ENCODE measurements around the gene HIPK2.

HIPK2 gene

DNA sequence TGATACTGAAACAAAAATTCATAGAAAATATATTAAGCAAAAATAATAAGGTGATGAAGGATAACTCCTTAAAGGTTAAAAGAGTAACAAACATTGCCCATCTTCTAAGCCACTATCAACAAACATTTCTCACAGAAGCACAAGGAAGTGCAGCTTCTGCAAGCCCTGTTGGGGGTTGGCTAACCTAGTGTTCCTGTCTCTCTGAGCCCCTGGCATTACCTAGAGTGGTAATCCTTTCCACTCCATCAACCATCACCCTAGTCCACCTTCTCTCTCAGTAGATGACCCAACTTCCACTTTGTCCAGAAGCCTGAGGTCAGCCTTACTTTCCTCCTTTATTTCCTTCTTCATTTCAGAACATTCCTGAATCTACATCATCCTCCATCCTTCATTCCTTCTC, 59.7 kb downstream of the HIPK2 start:
- FAIRE-seq: no peak
- DNase-seq (ENCODE audit: insufficient read length, low spot score): no peak

DNA sequence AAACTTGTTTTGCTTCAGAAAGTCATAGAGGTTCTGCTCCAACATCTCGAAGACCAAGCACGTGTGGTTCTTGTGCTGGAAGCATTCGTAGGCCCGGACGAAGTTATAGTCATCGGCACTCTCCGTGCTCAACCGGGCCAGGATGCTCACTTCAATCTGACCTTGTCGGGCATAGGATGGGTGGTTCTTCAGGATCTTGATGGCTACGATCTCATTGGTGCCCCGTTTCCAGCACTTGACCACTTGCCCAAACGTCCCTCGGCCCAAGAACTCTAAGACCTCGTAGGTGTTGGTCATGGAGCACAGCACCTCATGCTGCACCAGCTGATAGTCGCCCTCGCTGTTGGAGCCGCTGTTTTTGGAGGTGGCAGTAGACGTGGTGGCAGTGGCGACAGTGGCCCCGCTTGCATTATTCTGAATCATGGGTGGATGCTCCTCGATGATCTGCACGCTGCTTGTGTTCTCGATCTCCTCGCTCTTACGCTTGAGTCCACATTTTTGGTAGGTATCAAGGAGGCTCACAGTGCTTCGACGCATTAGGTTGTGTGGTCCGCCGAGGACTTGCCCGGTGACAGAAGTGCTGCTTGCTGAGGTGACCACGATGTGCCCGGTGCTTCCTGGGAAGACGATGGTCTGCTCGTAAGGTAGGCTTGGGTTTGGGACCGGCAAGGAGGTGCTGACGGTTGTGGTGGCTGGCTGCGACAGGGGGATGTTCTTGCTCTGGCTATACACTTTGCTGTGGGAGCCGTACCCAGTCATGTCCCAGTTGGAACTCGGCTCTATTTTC, 61.4 kb downstream of the HIPK2 start:
- DNase-seq (ENCODE audit: insufficient read length, low spot score): no peak
- FAIRE-seq: no peak

DNA sequence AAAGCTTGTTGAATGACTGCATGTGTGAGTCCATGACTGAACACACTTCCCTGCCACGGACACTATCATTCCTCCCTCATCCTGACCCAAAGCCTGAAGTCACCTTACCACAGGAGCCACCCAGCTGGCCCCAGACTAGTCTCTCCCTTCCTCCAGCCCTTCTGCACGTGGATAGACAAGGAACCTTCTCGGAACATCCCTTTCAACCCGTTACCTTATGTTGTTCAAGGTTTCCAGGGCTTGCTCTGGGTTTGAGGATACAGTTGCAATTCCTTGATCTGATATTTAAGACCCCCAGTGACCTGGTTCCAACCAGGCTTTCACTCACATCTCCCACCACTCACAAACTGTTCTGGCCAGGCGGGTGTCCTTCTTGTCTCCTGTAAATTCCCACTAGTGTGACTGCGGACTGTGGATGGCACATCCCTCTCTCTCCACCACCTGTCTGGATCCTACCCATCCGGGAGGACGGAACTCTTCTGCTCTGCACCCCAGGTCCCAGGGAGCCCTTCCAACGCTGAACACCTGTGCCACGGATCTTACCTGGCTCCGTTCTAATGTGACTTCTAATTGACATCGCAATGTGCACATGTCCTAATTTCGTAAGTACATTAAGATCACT, 62.5 kb downstream of the HIPK2 start:
- FAIRE-seq: no peak
- DNase-seq (ENCODE audit: insufficient read length, low spot score): no peak

DNA sequence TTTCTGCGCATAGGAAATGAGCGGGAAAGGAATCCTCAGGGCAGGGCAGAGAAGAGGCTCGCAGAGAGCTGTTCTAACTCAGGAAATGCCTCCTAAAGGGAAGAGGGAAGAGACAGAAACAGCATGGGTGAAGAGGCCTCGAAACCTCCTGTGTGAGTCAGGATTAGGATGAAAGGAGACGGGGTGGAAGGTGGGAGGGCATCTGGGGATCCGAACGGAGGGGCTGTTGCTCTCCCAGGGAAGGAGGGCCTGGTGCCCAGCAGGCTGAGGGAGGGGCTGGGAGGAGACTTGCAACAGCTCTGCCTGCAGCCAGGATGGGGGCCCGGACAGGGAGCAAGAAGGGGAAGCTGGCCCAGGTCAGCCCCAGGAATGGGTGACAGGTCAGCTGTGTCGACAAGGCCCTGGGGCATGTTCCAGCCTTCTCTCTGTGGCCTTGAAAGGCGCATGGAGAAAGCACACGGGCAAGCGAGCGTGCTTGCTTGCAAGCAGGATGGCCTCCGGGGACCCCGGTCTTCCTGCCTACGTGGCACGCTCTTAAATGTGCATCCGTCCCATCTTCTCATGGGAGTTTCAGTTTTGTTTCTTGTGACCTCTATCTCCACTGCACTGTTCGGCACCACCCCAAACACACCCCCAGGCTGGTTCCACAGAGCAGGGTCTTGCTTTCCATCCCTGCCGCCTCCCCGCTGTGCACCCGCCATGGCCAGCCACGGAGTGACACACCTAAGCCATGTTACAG, 63.5 kb downstream of the HIPK2 start:
- DNase-seq (ENCODE audit: insufficient read length, low spot score): no peak
- FAIRE-seq: no peak

DNA sequence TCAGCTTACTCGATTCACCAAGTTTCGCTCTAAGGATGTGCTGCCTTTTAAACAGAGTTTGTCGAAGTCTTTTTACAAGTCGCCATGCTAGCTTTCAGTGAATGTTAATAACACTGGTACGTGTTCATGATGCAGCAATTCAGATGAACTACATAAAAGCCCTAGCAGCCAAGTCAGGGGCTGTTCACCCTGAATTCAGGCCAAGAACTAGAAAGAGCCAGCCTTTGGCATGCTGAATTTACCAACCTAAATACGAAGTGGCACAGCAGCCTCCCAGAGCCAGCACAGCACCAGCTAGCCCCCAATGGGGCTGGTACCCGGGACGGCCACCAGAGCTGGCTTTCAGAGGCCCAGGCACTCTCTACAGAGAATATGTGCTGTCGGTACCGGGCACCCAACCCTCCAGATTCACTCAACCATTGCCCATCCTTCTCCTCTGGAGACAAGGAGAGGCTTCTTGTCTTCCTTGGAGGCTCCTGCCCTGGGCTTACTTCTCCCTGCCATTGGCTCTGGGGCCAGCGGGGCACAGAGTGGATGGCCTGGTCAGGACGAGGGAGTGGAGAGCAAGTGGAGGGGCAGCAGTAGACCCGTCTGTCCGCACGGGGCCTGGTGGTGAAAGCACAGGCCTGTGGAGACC, 64.2 kb downstream of the HIPK2 start:
- no peak for FAIRE-seq

DNA sequence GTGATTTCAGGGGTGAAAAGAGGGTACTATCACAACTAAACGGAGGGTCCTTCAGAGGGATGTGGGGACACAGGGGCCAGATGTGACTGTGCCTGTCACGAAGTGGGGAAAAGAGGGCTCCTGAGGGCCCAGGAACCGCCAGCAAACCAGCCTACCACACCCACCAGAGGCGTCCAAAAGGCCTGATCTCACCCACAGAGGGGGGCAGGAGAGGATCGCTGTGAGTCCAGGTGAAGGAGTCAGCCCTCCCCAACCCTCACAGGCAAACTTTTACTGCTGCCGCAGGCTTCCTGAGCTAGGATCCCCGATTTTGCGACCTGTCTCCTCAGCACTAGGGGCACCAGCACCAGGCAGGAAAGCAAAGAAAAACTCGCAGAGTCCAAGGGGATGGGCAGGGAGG, 64.7 kb downstream of the HIPK2 start:
- FAIRE-seq: no peak

More for the DNA sequence above, 64.2 kb downstream of the HIPK2 start:
- no peak for DNase-seq (ENCODE audit: insufficient read length, low spot score)

DNA sequence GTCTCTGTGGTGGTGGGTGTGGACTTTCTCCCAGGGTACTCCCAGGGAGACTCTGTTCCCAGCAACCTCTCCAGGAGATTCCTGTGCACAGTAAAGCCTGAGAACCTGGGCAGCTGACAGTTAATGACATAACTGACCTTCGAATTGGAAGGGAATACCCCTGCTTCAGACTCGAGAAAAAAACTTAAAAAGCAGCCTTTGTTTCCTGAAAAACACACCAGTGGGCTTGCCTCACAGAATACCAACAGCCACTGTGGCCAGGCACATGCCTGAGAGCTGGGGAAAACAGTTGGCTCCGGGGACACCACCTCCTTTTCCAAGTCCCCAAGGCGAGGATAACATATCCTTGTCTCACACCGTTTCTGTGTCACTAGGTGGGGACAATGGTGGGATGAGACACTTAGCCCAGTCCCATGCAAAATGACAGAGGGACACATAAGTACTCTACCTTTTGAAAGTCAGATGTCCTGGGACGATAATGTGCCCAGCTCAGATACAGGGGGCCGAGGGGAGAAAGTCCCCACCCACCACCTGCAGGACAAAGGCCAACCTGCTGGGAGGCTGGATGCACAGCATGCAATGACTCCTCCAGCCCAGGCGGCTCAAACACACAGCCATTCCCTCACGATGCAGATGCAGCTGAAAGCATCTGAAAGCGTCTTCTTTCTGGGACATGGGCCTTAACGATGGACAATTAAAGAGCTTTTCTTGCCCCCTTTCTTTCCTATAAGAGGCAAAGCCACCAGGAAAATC, 65.6 kb downstream of the HIPK2 start:
- FAIRE-seq: no peak
- no peak for DNase-seq (ENCODE audit: insufficient read length, low spot score)

More for the DNA sequence above, 64.7 kb downstream of the HIPK2 start:
- DNase-seq (ENCODE audit: insufficient read length, low spot score): no peak

DNA sequence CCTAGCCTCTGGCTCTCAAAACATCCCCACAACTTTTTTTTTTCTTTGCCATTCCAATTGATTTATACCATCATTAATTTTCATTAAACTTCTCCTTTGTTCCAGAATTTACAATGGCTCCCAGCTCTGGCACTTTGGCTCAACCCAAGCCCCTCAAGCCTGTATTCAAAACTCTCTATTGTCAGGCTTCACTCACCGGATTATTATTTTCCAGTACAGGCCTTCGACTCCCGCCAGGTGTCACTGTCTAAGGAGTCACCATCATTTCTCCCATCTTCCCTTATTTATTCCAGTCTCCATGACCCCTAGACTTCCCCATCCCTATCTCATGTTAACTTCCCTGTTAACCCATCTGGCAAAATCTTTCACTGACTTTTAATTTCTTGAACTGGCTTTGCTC, 67.8 kb downstream of the HIPK2 start:
- DNase-seq (ENCODE audit: insufficient read length, low spot score) (no peak), FAIRE-seq (no peak)

DNA sequence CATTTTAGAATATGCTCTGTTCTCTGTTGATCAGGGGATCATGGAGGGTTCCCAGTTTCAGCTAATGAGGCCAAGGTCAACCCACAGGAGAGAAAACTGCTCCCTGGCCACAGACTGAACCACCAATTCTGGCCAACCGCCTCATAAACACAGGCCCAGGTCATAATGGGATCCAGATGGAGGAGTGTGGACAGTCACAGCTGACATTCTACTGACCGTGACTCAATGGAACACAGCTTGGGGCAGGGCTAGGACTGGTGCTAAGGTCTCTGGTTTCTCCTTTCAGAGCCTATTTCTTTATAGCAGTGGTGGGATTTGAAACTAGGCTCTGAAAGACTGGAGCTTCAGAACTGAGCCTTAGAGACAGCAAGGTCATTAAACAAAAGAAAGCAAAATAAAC, 68.3 kb downstream of the HIPK2 start:
- FAIRE-seq (no peak), DNase-seq (ENCODE audit: insufficient read length, low spot score) (no peak)

DNA sequence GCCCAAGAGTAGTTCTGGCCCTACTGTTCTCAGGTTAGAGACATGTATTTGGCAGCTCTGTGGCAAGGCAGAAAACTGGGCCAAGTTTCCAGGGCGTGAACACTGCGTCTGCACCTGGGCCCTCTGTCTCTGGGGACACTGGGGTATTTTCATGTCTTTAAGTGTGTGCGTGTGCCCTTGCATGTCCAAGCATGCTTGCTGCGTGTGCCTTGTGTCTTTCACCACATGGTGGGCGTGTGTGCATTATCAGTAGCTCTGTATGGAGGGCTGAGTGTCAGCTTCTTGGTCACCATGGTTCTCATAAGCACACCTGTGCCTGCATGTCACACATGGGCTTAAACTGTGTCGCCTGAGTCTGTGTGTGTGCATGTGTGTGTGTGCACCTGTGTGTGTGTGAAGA, 69.3 kb downstream of the HIPK2 start:
- no peak for FAIRE-seq
- DNase-seq (ENCODE audit: insufficient read length, low spot score): no peak

DNA sequence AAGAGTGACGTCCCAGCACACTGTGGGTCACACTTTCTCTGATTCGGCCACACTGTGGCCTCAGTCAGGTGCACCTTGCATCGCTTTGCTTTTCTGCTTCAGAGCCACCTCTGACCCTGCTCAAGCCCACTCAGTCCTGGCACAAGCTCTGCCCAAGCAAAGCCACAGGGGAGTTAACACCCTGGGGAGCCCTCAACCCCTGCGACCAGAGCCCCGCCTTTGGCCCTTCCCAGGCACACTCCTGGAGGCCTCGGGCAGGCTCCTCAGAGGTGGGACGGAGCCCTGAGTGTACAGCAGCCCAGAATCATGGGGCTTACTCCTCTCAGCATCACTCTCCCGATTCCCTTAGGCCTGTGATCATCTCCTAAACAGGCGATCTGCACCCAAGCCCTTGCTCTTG, 71.0 kb downstream of the HIPK2 start:
- DNase-seq (ENCODE audit: insufficient read length, low spot score) (no peak), FAIRE-seq (no peak)

DNA sequence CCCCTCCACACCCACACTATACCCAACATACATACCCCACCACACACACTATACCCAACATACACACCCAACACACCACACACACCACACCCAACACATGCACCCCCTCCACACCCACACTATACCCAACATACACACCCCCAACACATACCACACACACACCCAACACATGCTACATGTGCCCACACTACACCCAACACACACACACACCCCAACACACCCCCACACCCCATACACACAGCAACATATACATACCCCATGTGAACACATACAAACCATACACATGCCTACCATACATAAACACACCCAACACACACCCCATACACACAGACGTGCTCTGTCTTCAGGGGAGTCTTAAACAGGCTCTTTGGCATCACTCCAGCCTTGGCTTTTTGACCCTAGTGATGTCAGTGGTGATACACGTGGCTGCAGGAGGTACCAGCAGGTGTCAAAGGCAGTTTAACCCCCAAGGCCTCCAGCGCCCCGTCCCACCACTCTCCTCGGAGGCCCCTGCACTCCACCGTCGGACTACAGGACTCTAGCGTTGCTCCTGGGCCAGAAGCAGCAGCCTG, 73.4 kb downstream of the HIPK2 start:
- no peak for FAIRE-seq
- DNase-seq (ENCODE audit: insufficient read length, low spot score): no peak

DNA sequence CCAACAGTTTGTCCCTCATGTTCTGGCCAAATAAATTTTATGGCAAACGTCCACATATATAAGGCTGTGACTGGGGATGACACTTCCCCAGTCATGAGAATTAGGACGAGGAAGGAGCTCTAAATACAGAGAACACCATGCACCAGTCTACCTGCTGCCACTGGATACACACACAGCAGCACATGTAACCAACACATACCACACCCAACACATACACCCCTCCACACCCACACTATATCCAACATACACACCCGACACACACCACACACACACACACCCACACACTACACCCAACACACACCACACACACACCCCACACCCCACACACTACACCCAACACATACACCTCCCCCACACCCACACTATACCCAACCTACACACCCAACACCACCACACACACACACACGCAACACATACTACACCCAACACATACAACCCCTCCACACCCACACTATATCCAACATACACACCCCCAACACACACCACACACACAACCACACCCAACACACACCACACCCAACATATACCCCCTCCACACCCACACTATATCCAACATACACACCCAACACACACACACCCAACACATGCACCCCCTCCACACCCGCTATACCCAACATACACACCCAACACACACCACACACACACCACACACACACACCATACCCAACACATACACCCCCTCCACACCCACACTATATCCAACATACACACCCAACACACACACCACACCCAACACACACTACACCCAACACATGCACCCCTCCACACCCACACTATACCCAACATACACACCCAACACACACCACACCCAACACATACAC, 74.1 kb downstream of the HIPK2 start:
- DNase-seq (ENCODE audit: insufficient read length, low spot score): no peak
- FAIRE-seq: no peak

DNA sequence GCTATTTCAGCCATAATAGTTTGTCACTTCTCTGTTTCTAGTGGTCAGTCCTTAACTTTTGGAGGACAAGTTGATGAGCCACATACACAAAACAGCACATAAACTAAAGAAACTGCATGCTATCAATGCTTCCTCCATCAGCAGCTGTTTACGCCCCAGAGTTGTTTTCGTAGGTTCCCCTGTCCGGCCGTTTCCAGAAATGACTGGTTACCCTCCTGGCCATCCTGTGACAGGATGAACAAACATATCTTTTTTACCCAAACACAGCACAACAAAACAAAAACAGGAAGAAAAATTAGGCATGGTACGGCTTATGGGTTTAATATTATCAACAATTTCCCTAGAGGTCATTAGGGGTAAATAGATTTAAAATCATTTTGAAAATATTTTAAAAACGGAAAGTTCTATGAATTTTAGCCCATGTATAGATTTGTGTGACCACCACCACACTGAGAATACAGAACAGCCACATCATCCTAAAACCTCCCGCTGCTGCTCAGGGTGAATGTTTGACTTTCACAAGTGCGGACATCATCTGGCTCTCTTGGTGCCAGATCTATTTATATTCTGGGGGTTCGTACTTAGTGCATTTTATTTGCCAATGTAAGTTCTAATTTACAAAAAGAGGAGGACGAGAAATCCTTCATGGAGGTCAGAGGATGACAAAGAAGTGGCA, 74.8 kb downstream of the HIPK2 start:
- DNase-seq (ENCODE audit: insufficient read length, low spot score): no peak
- FAIRE-seq: no peak

DNA sequence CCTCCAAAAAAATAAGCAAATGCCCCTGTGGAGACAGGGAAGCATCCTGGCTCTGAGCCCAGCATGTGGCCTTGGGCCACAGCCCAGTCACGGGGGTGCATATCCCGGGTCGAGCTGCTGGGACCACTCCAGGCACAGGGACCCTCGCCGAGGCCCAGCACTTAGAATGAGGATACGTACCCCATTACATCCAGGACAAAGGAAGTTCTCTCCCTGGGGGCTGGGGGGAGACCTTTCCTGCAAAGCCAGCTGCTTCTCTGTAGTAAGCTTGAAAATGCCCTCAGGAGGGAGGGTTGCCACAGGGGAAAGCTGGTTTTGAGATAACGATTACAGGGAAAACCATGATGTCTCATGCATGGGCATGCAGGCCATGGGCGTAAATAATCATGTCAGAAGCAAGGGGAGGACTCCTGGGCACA, 75.5 kb downstream of the HIPK2 start:
- FAIRE-seq (no peak), DNase-seq (ENCODE audit: insufficient read length, low spot score) (no peak)

DNA sequence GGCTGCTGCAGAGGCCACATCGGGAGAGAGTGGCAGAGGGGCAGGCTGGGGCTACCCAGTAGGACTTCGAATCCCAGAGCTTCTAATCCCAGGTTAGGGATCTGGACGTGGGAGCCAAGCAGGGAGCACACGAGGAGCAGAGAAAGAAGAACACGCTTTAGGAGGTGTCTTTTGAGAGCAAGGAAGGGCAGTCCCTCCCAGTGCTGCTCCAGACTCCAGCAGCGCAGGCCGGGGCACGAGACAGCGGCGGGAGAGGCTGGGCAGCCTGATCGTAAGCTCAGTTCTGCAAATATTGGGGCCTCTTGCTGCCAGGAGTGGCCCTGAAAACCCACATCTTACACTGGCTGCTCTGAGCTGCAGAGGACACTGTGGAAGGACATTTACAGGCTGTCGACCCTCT, 75.9 kb downstream of the HIPK2 start:
- no peak for FAIRE-seq

DNA sequence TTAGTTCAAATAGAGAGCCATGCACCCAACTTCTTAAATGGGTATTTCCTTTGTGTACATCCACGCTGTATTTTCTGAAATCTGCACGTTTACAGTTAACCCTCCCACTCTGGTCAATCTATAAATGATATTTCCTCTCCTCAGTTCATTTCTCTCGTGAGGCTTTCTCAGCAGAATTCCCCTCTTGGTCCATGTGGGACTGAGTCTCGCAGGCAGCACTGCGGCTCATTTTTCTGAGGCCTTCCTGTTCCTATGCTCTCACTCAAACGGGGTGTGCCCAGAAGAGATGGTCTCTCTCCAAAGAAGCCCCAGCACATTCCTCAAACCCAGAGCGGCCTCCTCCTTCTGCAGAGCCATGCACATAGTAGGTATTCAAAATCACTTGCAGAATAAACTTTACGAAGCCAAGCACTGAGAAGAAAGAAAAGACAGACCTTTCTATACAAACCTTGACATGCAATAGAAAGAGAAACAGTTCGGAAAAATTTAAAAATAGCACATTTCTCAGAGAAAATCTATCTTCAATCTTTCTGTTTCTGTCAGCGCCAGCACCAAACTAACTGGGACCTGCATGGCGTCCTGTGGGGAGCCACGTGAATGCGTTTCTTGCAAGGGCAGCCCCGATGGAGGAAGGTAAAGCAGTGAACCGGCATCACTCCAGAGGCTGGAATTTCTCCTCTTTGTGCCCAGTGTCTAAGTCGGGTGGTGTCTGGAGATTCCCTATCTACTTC, 77.1 kb downstream of the HIPK2 start:
- no peak for FAIRE-seq
- no peak for DNase-seq (ENCODE audit: insufficient read length, low spot score)

More for the DNA sequence above, 75.9 kb downstream of the HIPK2 start:
- DNase-seq (ENCODE audit: insufficient read length, low spot score): no peak

Measured in HTR-8/SVneo (cell line).